HG02759 (cell line): ENCODE results near the gene STAM2.
"Not testable (repeated sequence)": the region's sequence is repeated elsewhere in the genome, so short reads cannot be mapped to it uniquely, and the experiment has no call there.

Experiments used
- ATAC-seq: cut with Tn5 transposase; IDR thresholded peaks from one replicate; pipeline ENCODE4 v1.9.1; 2021; ENCODE audit warnings: mild to moderate bottlenecking, moderate library complexity; ENCODE audit not compliant: unreplicated experiment

The STAM2 gene

DNA sequence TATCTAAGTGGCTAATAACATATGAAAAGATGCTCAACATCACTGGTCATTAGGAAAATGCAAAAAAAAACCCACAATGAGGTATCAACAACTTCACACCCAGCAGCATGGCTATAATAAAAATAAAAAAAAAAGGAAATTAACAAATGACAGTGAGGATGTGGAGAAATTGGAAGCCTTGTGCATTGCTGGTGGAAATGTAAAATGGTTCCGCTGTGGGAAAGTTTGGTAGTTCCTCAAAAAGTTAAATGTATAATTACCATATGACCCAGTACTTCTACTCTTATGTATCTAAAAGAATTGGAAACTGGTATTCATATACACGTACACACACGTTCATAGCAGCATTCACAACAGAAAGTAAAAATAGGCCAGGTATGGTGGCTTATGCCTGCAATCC, 61.2 kb downstream of the STAM2 start:
- ATAC-seq = no peak

DNA sequence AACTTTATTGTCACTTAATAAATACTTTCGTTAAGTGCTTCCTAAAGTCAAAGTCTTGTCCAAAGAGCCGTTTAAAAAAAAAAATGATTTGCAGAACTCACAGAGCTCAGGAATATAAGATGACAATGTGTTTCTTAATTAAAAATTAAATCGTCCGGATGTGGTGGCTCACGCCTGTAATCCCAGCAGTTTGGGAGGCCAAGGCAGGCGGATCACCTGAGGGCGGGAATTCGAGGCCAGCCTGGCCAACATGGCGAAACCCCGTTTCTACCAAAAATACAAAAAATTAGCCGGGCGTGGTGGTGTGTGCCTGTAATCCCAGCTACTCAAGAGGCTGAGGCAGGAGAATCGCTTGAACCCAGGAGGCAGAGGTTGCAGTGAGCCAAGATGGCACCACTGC, 68.4 kb downstream of the STAM2 start:
- not testable (repeated sequence) for ATAC-seq

DNA sequence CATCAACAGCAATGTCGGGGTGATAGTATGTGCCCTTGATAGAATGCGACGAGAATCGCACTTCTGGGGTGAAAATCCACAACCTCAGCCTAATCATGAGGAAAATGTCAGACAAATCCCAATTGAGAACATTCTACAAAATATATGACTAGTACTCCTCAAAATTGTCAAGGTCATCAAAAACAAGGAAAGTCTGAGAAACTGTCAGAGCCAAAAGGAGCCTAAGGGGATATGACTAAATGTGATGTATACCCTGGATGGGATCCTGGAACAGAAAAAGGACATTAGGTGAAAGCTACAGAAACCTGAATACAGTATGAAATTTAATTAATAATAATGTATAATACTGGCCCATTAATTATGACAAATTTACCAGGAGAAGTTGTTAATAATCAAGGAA, 69.1 kb downstream of the STAM2 start:
- ATAC-seq = no peak

DNA sequence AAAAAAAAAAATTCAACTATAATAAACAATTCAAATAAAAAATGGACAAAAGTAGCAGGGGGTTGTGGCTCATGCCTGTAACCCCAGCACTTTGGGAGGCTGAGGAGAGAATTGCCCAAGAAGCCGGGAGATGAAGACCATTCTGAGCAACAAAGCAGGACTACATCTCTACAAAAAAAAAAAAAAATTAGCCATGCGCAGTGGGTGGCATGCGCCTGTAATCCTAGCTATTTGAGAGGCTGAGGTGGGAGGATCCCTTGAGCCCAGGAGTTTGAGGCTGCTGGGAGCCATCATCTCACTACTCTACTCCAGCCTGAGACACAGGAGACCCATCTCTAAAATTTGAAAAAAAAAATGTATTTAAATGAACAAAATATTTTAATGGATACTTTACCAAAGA, 72.3 kb downstream of the STAM2 start:
- no peak for ATAC-seq

DNA sequence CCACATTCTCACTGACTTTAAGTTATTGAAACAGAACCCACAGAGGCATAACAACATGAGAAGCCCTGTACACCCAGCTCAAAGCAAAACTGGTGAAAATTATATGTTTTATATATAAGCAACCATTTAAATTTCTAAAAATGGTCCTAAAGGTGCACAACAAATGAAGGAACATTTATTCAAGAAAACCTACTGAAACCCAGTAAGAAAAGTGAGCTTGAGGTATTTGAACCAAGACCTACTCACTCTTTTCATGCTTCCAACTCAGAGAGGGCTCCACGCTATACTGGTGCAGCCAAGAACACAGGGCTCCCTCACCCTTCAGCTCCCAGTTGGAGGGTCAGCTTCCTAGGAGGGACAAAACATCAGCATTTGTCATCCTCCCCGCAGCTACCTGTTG, 74.6 kb downstream of the STAM2 start:
- ATAC-seq = no peak

DNA sequence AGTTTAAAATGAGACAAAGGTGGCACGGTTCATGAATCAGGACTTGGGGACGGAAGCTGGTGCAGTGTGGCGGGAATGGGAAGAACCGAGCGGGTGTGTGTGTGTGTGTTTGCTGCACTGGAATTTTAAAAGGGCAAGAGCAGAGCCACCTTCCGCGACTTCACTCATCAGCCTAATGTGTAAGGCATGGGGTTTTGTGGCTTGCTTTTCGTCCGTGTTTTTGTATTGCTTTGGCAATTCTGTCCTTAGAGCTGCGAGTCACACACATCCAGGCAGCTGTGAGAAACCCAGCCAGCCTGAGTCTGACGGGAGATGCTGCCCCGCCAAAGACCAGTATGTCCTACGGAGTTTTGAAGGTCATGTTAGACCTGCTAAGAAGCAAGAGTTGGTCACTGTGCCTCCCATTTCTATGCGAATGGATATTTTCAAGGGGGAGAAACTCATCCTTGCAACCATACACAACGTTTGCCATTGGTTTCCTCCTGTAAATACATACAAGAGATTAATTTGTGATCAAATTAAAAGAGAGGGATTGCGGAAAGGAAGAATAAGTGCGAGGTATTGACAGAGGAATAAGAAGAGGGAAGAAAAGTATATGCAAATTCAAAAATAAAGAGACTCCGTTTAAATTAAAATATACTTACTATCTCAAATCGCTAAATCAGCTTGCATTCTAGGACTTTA, 76.1 kb downstream of the STAM2 start:
- peak; percentile 29 for ATAC-seq

DNA sequence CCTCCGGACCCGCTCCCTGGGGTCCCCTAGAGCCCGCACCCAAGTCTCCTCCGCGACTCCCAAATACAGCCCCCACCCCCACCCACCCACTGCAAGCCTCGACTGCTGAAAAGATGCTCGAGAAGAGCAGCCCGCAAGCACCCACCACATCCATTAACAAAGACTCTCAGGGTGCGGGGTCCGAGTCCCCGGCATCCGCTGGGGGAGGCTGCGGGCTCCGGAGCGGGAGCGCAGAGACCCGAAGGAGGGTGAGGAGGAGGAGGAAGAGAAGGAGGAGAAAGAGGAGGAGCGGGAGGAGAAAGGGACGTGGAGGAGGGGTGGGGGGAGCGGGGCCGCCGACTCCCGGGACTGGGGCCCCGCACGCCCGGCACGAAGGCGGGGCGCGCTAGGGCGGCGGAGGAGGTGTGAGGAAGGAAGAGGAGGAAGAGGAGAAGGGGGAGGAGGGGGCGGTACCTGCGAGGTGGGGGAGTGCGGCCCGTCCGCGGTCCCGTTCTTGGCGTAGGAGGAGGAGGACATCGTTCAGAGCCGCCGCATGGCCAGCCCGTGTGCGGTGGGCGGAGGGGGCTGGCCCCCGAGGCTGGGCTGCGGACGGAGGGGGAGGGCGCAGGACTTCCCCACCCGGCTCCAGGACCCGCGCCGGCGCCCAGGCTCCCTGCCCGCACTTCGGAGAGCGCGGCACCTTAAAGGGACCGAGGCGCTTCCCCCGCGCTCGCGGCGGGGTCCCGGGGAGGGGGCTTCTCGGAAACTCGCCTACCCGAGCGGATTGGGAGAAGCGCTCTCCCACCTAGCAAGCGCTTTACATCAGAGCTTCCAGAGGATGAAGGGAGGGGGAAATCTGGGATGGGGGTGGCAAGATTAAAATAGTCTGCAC, 76.8 kb downstream of the STAM2 start, which contains the start of gene CACNB4:
TSS of gene CACNB4 (minus strand) at position 549 of the 871 bp plus-strand sequence.
- peak; percentile 53 for ATAC-seq

DNA sequence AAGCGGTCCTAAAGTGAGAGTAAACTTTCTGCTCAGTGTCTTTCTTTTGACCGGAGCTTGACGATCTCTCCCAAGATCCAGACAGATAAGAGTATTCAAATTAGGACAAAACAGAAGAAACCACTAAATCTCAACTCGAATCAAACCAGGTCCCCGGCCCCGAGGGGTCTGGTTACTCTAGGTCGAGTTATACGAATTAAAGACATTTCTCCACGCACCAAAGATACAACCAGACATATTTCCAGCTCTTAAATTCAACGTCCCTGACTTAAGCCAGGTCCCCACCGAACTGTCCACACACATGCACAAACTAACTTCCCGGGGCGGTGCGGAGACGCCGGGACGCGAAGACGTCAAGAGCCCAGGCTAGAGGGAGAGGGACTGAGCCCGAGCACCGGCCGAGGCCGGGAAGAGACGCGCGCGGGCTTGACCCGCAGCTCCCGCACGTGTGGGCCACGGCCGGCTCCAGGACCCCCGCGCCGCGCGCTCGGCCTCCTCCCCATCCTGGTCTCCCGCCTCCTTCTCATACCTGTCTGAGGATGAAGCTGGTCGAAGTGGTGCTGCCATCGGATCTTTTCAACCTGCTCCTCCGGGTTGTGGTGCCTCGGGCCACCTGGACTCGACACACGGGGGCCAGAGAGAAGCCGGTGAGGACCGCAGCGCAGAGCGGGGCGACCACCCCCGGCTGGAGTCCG, 77.6 kb downstream of the STAM2 start:
- peak; percentile 31 for ATAC-seq

DNA sequence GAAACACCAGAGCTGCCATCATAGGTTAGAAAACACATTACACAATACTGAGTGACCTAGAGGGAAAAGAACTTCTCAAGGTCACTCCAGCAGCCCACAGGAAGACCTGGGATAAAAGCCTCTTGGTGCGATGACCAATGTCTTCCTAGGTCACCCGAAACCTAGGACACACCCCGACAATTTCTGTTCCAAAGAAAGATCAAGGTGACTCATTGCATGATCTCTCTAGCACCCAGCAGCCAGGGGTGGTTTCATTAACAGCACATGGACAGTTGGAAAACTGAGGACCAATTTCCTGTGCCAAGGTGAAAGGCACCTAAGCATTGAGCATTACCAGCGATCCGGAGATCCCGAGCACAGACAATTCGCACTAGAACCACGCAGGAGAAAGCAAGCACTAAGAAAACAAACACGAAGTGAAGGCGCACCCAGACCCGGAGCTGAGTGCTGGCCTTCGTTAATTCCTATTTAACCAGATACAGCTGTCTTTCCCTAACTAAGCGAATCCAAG, 78.2 kb downstream of the STAM2 start:
- no peak for ATAC-seq

DNA sequence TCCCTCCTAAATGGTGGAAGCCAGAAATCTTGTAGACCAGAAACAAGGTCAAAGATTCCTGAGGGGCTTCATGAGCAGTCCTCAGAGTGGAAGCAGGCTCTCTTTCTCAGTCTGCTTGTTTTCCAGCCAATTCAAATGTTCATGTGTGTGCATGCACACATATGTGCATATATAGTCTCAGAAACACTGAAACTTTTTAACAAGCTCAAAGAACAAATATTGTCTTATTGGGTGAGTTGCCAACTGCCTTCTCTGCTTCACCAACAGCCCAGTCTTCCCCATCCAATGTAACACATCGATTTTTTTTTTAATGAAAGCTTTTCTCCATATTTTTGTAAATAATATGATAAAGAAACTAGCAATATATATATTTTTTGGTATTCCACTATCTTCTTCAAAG, 80.4 kb downstream of the STAM2 start:
- no peak for ATAC-seq

DNA sequence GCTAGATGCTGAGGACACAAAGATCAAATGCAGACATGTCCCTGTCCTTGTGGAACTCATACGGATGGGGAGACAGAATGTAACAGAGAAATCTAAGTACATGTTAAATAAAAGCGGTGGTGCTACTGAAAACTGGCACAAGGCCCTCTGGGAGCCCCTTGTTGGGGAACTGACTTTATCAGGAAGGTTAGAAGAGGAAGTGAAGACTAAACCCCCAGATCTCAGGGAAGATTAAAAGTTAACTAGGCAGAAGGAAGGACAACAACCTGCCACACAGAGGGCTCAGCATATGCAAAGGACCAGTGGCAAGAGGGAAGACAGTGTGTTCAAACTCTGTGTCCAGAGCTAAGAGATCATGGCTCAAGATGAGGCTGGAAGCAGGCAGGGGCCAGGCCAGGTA, 81.5 kb downstream of the STAM2 start:
- ATAC-seq = no peak

DNA sequence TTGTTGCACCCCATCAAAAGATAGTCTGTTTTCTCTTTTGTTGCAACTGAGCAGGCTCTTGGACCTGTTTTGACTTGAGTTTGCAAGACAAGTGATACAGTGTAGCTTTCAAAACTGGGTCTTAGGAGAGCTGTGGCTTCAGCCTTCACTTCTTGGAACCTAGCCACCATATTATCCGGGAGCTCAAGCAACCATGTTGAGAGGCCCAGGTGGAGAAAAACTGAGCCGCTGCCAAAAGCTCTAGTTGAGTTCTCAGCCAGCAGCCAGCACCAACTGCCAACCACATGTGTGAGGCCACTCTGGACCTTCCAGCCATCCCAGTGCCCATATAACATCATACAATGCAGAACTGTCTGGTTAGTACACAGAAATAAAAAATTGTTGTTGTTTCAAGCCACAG, 82.1 kb downstream of the STAM2 start:
- ATAC-seq = no peak

DNA sequence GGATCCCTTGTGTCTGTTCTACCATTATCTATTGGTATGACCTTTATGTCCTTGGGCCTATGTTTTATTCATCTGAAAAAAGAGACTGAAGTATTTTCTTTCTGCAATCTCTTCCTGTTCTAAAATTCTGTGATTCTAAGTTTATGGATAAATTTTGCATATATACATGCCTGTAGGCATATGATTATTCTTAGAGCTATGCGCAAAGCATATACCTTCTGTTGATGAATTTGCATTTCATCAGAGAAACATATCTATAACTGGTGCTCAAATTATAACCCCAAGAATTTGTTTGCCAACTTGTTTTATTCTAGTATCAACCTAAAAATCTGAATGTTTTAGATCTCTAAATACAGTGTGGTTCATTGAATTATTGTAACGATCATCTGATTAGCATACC, 83.5 kb downstream of the STAM2 start:
- ATAC-seq = no peak

DNA sequence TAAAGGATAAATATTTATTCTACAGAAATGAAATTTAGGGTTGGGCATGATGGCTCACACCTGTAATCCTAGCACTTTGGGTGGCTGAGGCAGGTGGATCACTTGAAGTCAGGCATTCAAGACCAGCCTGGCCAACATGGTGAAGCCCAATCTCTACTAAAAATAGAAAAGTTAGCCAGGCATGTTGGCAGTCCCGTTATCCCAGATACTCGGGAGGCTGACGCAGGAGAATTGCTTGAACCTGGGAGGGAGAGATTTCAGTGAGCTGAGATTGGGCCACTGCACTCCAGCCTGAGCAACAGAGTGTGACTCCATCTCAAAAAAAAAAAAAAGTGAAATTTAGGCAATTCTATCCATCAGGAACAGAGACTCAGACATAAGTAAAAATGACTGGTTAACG, 84.8 kb downstream of the STAM2 start:
- not testable (repeated sequence) for ATAC-seq

DNA sequence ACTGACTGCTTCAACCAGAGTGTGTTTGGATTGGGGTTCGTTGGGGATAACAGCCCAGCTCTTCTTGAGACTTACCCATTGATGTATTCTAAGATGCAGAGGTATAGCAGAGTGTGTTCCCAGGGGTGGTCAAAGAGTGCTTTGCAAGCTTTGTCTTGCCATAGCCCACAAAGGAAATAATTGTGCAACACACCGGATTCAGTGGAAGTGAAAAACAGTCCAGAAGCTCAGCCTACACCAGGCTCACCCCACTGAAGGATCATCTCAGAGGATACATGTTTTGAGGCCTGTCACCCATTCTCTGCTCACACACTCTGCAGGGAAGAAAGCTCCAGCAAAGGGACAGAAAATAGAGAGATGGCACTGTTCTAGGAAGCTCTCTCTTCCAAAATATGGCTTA, 86.3 kb downstream of the STAM2 start:
- no peak for ATAC-seq

DNA sequence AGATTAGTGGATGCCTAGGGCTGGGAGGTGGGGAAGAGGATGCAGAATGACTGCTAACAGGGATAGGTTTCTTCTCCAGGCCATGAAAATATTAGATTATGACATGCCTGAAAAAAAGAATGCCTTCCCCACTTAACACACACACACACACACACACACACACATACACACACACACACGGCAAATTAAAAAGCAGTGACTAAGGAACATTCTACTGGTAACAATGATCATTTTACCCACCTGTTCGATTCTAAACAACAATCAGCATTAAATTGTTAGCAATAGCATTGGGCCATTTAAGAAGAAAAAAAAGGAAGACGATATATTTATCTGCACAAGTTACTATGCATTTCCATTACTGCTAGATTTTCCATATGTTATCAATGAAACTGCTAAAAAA, 87.6 kb downstream of the STAM2 start:
- no peak for ATAC-seq

DNA sequence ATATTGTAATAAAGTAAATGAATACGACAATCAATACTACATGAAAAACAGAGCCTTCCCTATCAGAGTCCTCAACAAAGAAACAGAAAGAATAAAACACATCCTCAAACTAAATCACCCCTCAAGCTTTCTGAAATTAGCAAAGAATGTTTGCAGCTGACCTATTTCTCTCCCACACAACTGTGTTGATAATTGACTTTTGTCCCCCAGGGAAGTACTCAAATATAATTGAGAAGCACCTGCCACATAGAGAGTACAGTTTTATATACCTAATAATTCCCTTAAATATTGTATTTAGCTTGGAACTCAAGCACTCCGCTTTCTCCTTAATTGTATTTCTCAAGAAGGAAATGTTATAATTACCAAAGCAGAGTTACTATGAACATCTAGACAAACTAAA, 89.3 kb downstream of the STAM2 start:
- ATAC-seq = no peak

DNA sequence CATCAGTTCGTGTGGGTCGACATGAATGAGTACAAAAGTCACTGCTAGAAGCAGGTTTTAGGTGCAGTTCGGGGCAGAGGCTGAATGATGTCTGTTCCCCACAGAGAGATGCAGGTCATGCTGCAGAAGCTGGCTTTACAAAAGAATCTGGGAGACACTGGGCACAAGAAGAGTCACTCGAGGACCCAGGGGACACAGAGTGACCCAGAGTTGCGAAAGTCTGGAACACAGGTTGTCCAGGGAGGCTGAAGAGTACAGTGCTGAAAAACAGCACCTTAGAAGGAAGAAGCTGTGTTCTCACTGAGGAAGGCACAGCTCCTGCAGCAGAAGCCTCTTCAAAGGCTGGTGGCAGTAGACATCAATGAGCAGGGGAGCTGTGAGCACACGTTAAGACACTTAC, 91.5 kb downstream of the STAM2 start:
- ATAC-seq = no peak

DNA sequence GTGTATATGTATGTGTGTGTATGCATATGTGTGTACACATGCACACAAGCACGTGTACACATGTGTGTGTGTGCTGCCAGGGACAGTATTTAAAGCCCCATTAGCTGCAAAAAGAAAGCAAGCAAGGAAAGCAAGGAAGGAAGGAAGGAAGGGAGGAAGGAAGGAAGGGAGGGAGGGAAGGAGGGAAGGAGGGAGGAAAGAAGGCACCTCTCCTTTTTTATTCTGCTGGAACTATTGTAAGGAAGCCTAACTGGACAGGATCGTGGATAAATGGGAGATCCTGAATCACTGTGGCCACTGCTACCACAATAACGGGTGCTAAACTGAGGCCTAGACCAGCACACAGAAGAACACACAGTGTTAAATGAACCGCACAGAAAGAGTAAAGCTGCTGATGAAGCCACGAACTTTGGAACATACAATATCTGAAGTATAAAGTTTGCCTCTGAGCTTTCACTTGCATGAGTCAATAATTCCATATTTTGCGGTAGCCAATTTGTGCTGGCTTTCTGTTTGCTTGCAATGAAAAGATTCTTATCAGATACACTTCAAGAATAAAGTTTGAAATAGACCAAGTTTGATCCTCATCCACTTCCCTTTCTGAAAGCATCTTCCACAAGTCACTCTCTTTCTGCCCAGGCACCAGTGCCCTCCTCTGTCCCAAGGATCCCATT, 92.2 kb downstream of the STAM2 start:
- no peak for ATAC-seq

DNA sequence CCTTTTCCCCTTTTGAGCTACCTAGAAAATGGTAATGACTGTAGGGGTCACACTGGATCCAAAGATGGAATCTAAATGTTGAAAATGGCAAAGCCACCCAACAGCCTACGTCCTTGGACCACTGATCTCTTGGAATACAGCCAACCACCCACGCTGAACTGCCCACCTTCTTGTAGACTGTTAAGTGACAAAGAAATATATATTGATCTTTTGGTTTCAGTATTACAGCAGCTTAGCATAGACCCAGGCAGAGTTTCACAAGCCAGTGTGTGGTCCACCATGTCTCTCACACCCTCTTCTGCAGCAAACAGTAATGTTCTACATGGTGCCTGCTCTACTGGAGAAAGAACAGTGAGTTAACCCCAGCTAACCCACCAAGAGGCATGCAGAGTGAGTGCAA, 96.9 kb downstream of the STAM2 start:
- ATAC-seq = peak; percentile 88

DNA sequence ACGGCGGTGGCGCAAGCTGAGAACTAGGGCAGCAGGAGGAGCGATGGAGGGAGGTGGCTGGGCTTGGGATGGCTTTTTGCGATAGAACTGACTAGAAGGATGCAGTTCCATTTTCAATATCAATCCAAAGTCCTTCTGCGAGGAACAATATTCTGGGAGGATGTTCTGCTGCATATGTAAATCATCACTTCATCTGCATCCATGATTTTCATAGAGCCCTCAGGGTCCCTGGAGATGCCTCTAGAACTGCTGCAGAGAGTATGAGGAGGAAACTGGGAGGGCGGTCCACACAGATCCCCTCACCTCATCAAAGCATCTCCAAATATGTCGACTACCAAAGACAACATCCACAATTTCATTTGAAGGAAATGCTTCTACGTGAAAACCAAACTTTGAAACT, 97.5 kb downstream of the STAM2 start:
- ATAC-seq = no peak
